ENCODE measurements around the gene TNFRSF12A.

TNFRSF12A gene

DNA sequence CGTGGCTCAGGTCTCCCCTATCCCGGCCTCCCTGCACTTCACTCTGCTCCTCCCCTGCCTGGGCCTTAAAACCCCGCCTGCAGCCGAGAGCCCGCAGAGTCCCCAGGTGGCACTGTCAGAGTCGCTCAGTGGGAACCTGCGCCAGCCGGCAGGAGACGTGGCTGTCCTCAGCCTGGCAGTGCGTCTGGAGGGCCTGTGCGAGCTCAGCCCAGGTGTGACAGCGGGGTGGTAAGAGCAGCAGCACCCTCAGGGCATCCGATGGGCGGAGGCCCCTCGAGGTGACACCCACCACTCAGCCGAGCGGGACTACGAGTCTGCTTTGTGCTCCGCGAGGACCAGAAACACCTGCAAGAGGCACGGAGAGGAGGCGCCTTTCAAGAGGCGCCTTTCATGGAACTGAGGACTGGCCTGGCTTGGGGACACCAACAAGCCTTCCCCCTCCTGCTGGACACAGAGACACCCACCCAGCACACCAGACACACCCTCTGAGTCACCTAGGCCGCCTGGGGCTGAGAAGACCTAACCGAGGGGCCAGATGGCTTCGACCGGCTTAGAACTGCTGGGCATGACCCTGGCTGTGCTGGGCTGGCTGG lies 7.2 kb upstream of the TNFRSF12A start, which contains the start of gene CLDN9:
CLDN9 (plus strand) TSS at position 96 of the 593 bp plus-strand sequence; CDS start at position 536, 440 bp downstream.
- no peak for DNase-seq (ENCODE audit: low read depth, low spot score)

DNA sequence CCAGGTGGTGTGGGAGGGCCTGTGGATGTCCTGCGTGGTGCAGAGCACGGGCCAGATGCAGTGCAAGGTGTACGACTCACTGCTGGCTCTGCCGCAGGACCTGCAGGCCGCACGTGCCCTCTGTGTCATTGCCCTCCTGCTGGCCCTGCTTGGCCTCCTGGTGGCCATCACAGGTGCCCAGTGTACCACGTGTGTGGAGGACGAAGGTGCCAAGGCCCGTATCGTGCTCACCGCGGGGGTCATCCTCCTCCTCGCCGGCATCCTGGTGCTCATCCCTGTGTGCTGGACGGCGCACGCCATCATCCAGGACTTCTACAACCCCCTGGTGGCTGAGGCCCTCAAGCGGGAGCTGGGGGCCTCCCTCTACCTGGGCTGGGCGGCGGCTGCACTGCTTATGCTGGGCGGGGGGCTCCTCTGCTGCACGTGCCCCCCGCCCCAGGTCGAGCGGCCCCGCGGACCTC lies 6.6 kb upstream of the TNFRSF12A start:
- DNase-seq (ENCODE audit: low read depth, low spot score): no peak

DNA sequence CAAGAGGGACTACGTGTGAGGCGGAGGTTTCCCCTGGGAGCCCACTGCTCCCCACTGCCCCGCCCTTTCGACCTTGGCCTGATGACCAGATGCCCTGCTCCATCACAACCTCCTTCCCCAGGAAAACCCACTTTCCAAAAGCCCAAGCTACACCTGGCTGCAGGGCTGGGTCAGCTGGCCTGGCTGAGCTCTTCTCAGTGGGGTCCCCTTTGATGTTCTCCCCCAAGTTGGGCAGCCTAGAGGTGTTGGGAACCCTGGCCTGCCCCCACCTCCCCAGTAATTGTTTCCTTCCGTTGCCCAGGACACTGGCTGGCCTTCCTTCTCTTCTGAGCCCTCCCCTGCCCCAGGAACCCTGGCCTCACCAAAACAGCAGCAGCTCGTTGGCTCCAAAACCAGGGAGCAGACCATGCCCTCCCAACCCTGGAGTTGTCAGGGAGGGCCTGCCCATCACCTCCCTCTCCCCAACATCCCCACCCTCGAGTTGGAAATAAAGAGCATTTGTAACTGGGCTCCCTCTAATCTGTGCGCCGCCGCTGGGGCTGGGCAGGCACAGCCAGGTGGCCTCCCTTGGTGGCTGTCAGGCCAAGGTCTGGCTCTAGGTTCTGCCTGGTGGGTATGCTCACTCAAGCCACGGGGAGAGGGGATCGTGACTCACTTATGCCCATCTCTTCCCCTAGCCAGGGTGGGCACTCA lies 6.0 kb upstream of the TNFRSF12A start:
- DNase-seq (ENCODE audit: low read depth, low spot score): no peak

- DNase-seq (ENCODE audit: low read depth, low spot score): no peak
These were observed 5.2 kb upstream of the TNFRSF12A start for GRCh38 chr16:3014971-3015370.

DNA sequence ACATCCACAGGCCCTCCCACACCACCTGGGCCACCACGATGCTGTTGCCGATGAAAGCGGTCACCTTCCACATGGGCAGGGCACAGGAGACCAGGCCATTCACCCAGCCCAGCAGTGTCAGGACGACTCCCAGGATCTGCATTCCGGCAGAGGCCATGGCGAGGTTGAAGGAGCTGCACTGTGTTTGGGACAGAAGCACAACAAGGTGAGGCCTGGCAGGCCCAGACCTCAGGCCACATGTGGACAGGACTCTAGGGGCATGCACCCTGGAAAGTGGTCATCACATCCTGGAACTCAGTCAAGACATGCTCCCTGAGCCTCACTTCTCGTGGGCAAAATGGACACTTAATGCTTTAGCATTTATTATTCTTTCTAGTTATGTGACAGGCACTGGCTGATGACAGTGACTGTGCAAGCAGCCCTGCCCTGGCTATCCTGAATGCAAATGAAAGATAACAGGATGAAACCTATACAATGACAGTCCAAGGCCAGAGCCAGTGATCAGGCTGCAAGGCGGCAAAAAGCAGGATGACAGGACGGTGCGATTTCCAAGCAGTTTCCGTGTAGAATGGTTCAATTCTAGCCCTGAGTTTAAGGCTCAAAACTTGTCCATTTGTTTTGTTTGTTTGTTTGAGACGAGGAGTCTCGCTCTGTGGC lies 4.2 kb upstream of the TNFRSF12A start:
- DNase-seq (ENCODE audit: low read depth, low spot score): no peak

GRCh38 chr16:3017344-3017743 lies 2.8 kb upstream of the TNFRSF12A start:
- DNase-seq (ENCODE audit: low read depth, low spot score): no peak

- no peak for DNase-seq (ENCODE audit: low read depth, low spot score)
These were observed 2.2 kb upstream of the TNFRSF12A start, which contains the start of gene CLDN6 for GRCh38 chr16:3017794-3018506. CLDN6 (minus strand) TSS chr16:3018183; CDS start chr16:3016021, 2,162 bp downstream.

- DNase-seq (ENCODE audit: low read depth, low spot score): no peak
These were observed 448 bp upstream of the TNFRSF12A start for GRCh38 chr16:3019594-3020246.

DNA sequence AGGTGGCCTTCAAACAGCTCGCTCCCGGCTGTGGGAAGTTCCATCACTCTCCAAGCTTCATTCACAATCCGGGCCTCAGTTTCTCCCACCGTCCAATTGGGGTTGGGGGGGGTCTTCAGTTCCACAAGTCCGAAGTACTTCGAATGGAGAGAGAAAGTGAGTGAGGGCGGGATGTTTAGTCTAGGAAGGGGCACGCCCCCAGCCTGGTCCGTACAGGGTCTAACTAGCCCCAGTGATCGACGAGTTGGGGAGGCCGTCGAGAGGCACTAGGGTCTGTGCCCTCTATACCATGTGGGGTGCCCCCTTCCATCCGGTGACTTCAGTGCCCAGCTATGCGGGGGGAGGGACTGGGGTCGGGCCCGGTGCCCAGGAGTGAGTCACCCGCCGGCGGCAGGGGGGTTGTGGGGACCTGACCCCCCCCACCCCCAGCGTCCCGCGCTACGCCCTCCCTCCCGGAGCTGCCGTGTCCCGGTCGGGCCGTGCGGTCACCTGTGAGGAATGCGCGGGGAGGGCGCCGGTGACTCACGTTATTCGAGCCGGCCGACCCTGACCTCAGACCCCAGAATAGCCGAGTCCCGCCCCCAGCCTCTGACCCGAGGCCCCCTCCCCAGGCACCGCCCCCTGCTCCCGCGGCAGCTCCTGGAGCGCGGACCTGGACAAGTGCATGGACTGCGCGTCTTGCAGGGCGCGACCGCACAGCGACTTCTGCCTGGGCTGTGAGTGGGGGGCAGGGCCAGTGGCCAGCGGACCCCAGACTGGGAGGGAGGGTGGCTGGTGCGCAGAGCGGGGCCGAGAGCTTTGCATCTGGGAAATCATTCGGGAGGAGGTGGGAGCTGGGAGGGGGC lies 658 bp downstream of the TNFRSF12A start:
- DNase-seq (ENCODE audit: low read depth, low spot score): peak; percentile 31

GRCh38 chr16:3021449-3022207 lies 1.5 kb downstream of the TNFRSF12A start:
- DNase-seq (ENCODE audit: low read depth, low spot score): peak; percentile 93

- peak; percentile 91 for DNase-seq (ENCODE audit: low read depth, low spot score)
These were observed 2.1 kb downstream of the TNFRSF12A start for GRCh38 chr16:3022208-3022683.

DNA sequence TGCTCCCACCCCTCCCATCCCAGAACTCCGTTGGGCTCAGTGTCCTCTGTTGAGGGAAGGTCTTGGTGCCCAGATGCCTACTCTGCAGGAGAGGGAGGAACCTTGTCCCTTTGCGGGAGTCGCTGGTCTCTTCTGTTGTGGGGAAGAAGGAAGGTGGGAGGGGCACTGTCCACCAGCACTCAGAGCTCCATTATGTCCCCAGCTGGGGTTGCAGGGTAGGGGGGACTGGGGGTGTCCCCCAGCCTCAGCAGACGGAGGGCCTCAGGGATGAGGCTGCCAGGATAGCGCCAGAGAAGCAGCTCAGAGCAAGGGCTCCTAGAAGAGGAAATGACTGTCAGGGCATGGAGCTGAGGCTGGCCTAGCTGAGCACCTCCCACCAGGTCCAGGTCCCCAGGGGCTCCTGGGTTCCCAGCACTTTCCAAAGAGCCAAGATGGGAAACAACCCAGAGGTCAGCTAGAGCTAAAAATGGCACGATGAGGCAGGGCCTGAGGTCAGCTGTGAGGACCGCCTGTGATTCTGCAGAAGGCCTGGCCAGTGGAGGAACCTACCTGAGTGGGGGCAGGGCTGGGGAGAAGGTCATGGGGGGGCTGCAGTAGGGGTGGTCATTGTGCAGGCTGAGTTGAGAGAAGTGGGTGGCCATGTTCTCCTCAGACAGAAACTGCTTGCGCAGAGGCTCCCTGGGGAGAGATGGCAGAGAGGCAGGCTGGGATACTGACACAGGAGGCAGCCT lies 2.7 kb downstream of the TNFRSF12A start:
- DNase-seq (ENCODE audit: low read depth, low spot score): no peak

GRCh38 chr16:3023415-3023668 lies 3.2 kb downstream of the TNFRSF12A start:
- no peak for DNase-seq (ENCODE audit: low read depth, low spot score)

DNA sequence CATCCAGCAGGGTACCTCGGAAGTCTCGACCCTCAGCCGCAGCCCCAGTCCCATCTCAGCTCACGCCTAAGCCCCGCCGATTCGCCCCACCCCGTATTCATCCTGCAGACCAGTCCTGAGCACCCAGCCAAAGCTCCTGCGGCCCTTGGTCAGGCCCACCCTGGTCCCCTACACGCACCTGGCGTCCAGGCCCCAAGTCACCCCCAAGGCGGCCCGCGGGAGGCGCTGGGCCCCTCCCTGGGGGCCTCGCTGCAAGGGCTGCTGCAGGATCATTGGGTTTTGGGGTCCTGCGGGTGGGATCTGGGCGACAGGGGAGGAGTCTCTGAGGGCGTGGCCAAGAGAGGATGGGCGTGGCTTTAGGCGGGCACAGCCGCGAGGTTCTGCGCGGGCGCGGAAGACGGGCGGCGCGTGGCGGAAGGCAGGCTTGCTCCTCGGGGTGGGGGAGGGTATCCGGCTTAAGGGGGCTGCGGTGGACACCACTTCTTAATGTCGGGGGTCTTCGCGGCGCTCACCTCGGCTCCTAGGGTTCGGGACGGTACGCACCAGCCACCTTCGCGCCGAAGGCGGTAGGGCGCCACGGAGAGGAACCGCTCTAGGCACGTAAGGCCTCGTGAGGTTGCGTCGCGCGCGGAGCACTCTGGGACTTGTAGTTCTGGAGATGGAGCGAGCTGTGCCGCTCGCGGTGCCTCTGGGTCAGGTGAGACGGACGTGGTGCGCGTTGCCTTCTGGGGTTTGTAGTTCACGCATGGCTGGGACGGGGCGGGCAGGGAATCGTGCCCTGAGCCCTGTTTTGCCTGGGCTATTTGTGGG lies 3.7 kb downstream of the TNFRSF12A start, which contains the start of the genes HCFC1R1 and THOC6:
HCFC1R1 (minus strand) TSS at position 274 of the 810 bp plus-strand sequence; CDS start at position 273, 1 bp downstream.
THOC6 (plus strand) TSS at position 367 of the 810 bp plus-strand sequence; CDS start at position 659, 292 bp downstream.
- peak; percentile 97 for DNase-seq (ENCODE audit: low read depth, low spot score)

DNA sequence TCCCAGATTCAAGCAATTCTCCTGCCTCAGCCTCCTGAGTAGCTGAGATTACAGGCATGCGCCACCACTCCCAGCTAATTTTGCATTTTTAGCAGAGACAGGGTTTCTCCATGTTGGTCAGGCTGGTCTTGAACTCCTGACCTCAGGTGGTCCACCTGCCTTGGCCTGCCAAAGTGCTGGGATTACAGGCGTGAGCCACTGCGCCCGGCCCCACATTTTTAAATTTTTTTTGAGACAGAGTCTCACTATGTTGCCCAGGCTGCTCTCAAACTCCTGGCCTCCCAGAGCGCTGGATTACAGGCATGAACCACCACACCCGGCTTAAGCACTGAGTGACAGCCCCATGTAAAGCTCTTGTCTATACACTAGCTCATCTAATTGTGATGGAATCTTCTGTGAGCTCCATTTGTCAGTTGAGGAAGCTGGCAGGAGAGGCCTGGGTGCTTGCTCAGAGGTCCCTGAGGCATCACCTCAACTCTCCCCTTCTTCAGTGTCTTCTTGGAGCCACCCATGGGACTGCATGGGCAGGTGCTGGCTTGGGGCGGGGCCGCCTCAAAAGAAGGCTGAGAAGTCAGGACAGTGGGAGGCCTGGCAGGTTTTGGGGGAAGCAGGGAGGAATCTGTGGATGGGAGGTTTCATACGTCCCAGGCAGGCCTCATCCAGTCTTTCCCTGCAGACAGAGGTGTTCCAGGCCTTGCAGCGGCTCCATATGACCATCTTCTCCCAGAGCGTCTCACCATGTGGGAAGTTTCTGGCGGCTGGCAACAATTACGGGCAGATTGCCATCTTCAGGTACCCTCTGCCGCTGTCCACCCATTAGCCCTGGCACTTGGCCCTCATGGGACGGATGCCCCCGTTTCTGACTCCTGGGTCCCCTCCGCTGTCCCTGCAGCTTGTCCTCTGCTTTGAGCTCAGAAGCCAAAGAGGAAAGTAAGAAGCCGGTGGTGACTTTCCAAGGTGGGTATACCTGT lies 5.1 kb downstream of the TNFRSF12A start:
- no peak for DNase-seq (ENCODE audit: low read depth, low spot score)

- DNase-seq (ENCODE audit: low read depth, low spot score): no peak
These were observed 5.8 kb downstream of the TNFRSF12A start for GRCh38 chr16:3026003-3026378.
